Measurements from ENCODE around the gene AADAC. TPM values are rescaled to one million over a fixed set of nuclear protein-coding genes. Genes with fewer than 3 reads are reported as not detected.
"Not testable (repeated sequence)": the region's sequence is repeated elsewhere in the genome, so short reads cannot be mapped to it uniquely, and the experiment has no call there.

Gene AADAC
- total RNA-seq, 1 donor from 2014 or later: not detected

GRCh38 chr3:151814588-151814987 is 672 bp downstream of the AADAC start:
- Mint-ChIP-seq H3K4me1 (no peaks in the 10 kb centered on the region), H3K4me3 (no peak overlapping the region), H3K9me3 (no peaks in the 10 kb centered on the region), H3K36me3 (ENCODE audit: low read depth) (no peaks in the 10 kb centered on the region), H3K27me3 (peaks cover 14% of the 10 kb centered on the region), H3K27ac (no peak overlapping the region)
- intact Hi-C loops (cut with micrococcal nuclease): no loop called here
- no peak for DNase-seq

- H3K9me3 Mint-ChIP-seq: no peaks in the 10 kb centered on the region
- peaks cover 18% of the 10 kb centered on the region for H3K27me3 Mint-ChIP-seq
- no peak for DNase-seq
- no peaks in the 10 kb centered on the region for H3K4me1 Mint-ChIP-seq
- no peak overlapping the region for H3K4me3 Mint-ChIP-seq
- no peaks in the 10 kb centered on the region for H3K36me3 Mint-ChIP-seq (ENCODE audit: low read depth)
- intact Hi-C loops (cut with micrococcal nuclease): no loop called here
- H3K27ac Mint-ChIP-seq: no peak overlapping the region
These were observed 2.2 kb downstream of the AADAC start for GRCh38 chr3:151816091-151816604.

GRCh38 chr3:151817473-151817872 is 3.6 kb downstream of the AADAC start:
- DNase-seq: no peak
- Mint-ChIP-seq H3K27me3 (peaks cover 18% of the 10 kb centered on the region), H3K27ac (no peak overlapping the region), H3K9me3 (no peaks in the 10 kb centered on the region), H3K36me3 (ENCODE audit: low read depth) (no peaks in the 10 kb centered on the region), H3K4me3 (no peak overlapping the region), H3K4me1 (no peaks in the 10 kb centered on the region)
- intact Hi-C loops (cut with micrococcal nuclease): no loop called here

- Mint-ChIP-seq H3K4me1 (no peaks in the 10 kb centered on the region), H3K36me3 (ENCODE audit: low read depth) (no peaks in the 10 kb centered on the region), H3K4me3 (no peak overlapping the region), H3K27me3 (peaks cover 18% of the 10 kb centered on the region), H3K9me3 (no peaks in the 10 kb centered on the region), H3K27ac (no peak overlapping the region)
- intact Hi-C loops (cut with micrococcal nuclease): no loop called here
- DNase-seq: no peak
These were observed 4.4 kb downstream of the AADAC start for GRCh38 chr3:151818361-151818760.

- Mint-ChIP-seq H3K36me3 (ENCODE audit: low read depth) (no peaks in the 10 kb centered on the region), H3K27ac (no peak overlapping the region), H3K27me3 (peaks cover 20% of the 10 kb centered on the region), H3K4me1 (no peaks in the 10 kb centered on the region), H3K4me3 (no peak overlapping the region), H3K9me3 (no peaks in the 10 kb centered on the region)
- intact Hi-C loops (cut with micrococcal nuclease): no loop called here
- DNase-seq: no peak
These were observed 6.0 kb downstream of the AADAC start for GRCh38 chr3:151819910-151820309.

DNA sequence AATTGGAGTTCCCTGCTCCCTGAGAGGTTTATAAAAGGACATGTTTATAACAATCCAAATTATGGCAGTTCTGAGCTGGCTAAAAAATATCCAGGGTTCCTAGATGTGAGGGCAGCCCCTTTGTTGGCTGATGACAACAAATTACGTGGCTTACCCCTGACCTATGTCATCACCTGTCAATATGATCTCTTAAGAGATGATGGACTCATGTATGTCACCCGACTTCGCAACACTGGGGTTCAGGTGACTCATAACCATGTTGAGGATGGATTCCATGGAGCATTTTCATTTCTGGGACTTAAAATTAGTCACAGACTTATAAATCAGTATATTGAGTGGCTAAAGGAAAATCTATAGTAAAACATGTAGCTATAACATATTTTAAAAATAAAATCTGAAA is 13.9 kb downstream of the AADAC start:
- Mint-ChIP-seq H3K27me3 (peaks cover 33% of the 10 kb centered on the region), H3K9me3 (no peaks in the 10 kb centered on the region), H3K27ac (no peak overlapping the region), H3K36me3 (ENCODE audit: low read depth) (no peaks in the 10 kb centered on the region), H3K4me1 (no peaks in the 10 kb centered on the region), H3K4me3 (no peak overlapping the region)
- intact Hi-C loops (cut with micrococcal nuclease): no loop called here
- no peak for DNase-seq

GRCh38 chr3:151835751-151836525 is 22.0 kb downstream of the AADAC start:
- no peak overlapping the region for H3K4me3 Mint-ChIP-seq
- no peaks in the 10 kb centered on the region for H3K36me3 Mint-ChIP-seq (ENCODE audit: low read depth)
- intact Hi-C loops (cut with micrococcal nuclease): loop anchor here (5.0 kb wide), 1 partner anchor 669 kb away; no protein-coding TSS in a partner anchor
- no peak overlapping the region for H3K27ac Mint-ChIP-seq
- H3K4me1 Mint-ChIP-seq: no peaks in the 10 kb centered on the region
- H3K9me3 Mint-ChIP-seq: no peaks in the 10 kb centered on the region
- peaks cover 37% of the 10 kb centered on the region for H3K27me3 Mint-ChIP-seq
- DNase-seq: no peak

DNA sequence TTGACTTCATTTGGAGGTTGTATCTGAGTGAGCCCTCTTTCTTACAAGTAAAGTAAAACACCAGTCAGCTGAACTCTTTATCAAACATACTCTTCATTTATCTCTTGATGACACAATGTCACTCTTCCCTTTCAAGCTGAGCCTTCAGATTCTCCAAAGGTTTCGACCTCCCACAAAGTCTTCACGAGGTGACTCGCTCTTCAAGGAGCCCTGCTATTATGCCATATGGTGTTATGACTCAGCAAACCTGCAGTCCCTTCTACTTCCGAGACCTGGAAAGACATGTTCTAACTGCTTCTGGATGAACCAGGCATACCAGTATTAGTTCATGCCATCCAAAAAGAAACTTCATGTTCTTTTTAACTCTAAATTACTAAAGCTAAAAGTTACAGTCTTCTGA is 23.1 kb downstream of the AADAC start:
- Mint-ChIP-seq H3K27me3 (peaks cover 31% of the 10 kb centered on the region), H3K4me3 (no peak overlapping the region), H3K4me1 (no peaks in the 10 kb centered on the region), H3K27ac (no peak overlapping the region), H3K9me3 (no peaks in the 10 kb centered on the region), H3K36me3 (ENCODE audit: low read depth) (no peaks in the 10 kb centered on the region)
- no peak for DNase-seq
- intact Hi-C loops (cut with micrococcal nuclease): loop anchor here (5.0 kb wide), 1 partner anchor 670 kb away; no protein-coding TSS in a partner anchor

GRCh38 chr3:151838574-151839312 is 24.8 kb downstream of the AADAC start:
- intact Hi-C loops (cut with micrococcal nuclease): loop anchor here (1.0 to 5.0 kb wide), 4 partner anchors 370 to 671 kb away; no protein-coding TSS in a partner anchor
- no peaks in the 10 kb centered on the region for H3K4me1 Mint-ChIP-seq
- no peak overlapping the region for H3K27ac Mint-ChIP-seq
- H3K27me3 Mint-ChIP-seq: peaks cover 27% of the 10 kb centered on the region
- no peaks in the 10 kb centered on the region for H3K9me3 Mint-ChIP-seq
- peak; percentile 81 for DNase-seq
- H3K36me3 Mint-ChIP-seq (ENCODE audit: low read depth): no peaks in the 10 kb centered on the region
- H3K4me3 Mint-ChIP-seq: no peak overlapping the region

DNA sequence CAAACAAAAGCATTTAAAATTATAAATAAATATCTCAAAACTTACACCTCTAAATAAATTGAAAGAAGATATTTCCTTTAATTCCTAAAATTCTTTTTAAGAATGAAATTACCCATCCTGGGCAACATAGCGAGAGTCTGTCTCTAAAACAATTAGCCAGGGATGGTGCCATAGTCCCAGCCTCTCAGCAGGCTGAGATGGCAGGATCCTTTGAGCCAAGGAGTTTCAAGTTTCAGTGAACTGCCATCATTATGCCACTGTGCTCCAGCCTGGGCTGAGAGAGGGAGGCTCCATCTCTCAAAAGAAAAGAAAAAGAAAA is 25.4 kb downstream of the AADAC start:
- no peak overlapping the region for H3K4me3 Mint-ChIP-seq
- peaks cover 26% of the 10 kb centered on the region for H3K27me3 Mint-ChIP-seq
- intact Hi-C loops (cut with micrococcal nuclease): loop anchor here (1.0 to 5.0 kb wide), 4 partner anchors 370 to 672 kb away; no protein-coding TSS in a partner anchor
- no peaks in the 10 kb centered on the region for H3K36me3 Mint-ChIP-seq (ENCODE audit: low read depth)
- no peaks in the 10 kb centered on the region for H3K9me3 Mint-ChIP-seq
- no peak for DNase-seq
- no peak overlapping the region for H3K27ac Mint-ChIP-seq
- no peaks in the 10 kb centered on the region for H3K4me1 Mint-ChIP-seq

GRCh38 chr3:151841801-151842200 is 27.9 kb downstream of the AADAC start:
- no peak overlapping the region for H3K27ac Mint-ChIP-seq
- no peaks in the 10 kb centered on the region for H3K36me3 Mint-ChIP-seq (ENCODE audit: low read depth)
- H3K4me3 Mint-ChIP-seq: no peak overlapping the region
- no peaks in the 10 kb centered on the region for H3K4me1 Mint-ChIP-seq
- no peaks in the 10 kb centered on the region for H3K9me3 Mint-ChIP-seq
- peaks cover 17% of the 10 kb centered on the region for H3K27me3 Mint-ChIP-seq
- intact Hi-C loops (cut with micrococcal nuclease): no loop called here
- DNase-seq: no peak

DNA sequence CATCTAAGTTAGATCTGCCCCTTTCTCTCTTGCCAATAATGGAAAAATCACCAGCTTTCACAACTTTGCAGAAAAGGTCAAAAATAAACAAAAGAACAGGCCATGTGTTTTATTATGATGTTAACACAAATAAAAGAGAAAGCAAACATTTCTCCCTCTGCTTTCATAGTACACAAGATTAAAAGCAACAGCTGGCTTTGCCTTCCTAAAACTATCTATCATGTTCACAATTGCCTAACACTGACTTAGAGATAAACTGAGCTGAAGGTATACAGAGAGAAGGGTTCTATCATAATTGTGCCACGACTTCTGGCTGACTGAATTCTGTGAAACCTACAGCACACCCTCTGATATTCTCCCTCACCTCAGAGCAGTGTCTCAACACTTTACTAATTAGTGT is 29.4 kb downstream of the AADAC start:
- H3K9me3 Mint-ChIP-seq: no peaks in the 10 kb centered on the region
- peaks cover 19% of the 10 kb centered on the region for H3K27me3 Mint-ChIP-seq
- no peaks in the 10 kb centered on the region for H3K4me1 Mint-ChIP-seq

GRCh38 chr3:151845306-151845905 is 31.5 kb downstream of the AADAC start:
- peaks cover 21% of the 10 kb centered on the region for H3K27me3 Mint-ChIP-seq
- H3K9me3 Mint-ChIP-seq: no peaks in the 10 kb centered on the region

More for the DNA sequence above, 29.4 kb downstream of the AADAC start:
- H3K27ac Mint-ChIP-seq: no peak overlapping the region
- H3K36me3 Mint-ChIP-seq (ENCODE audit: low read depth): no peaks in the 10 kb centered on the region
- H3K4me3 Mint-ChIP-seq: no peak overlapping the region
- DNase-seq: no peak
- intact Hi-C loops (cut with micrococcal nuclease): no loop called here

GRCh38 chr3:151850065-151850464 is 36.1 kb downstream of the AADAC start:
- H3K27ac Mint-ChIP-seq; H3K9me3 Mint-ChIP-seq; intact Hi-C loops (cut with micrococcal nuclease); H3K4me1 Mint-ChIP-seq; H3K36me3 Mint-ChIP-seq (ENCODE audit: low read depth); H3K4me3 Mint-ChIP-seq; DNase-seq: not testable (repeated sequence)
- H3K27me3 Mint-ChIP-seq: peaks cover 18% of the 10 kb centered on the region

More at GRCh38 chr3:151845306-151845905, 31.5 kb downstream of the AADAC start:
- DNase-seq: no peak
- no peaks in the 10 kb centered on the region for H3K4me1 Mint-ChIP-seq
- no peak overlapping the region for H3K27ac Mint-ChIP-seq
- intact Hi-C loops (cut with micrococcal nuclease): no loop called here
- H3K4me3 Mint-ChIP-seq: no peak overlapping the region
- H3K36me3 Mint-ChIP-seq (ENCODE audit: low read depth): no peaks in the 10 kb centered on the region

Data from activated CD4-positive, alpha-beta T cell treated with anti-CD3 and anti-CD28 coated beads, Interleukin-2, amount 10 ng/mL, durations not matched to agents 24 days and 14 days (primary cell).